ENCODE results near the gene FNDC3B. TPM values are rescaled to one million over a fixed set of nuclear protein-coding genes. Genes with fewer than 3 reads are reported as not detected.

FNDC3B gene
- total and polyA plus RNA-seq, 2 donors (not counting 3 experiments of a cell fraction or from before 2014, with no cell fraction given), result 91.6 to 295 TPM

- intact Hi-C loops (cut with micrococcal nuclease), result no loop called here
- DNase-seq (ENCODE audit: low read depth, low spot score), result no peak
- peaks cover 8% of the 10 kb centered on the region for H4K20me1 ChIP-seq (replicated peaks; ENCODE audit: control insufficient read depth, extremely low read depth, insufficient read depth, low read length)
- peaks cover 11 to 21% of the 10 kb centered on the region in 2 experiments for H3K36me3 ChIP-seq (ENCODE audit: control insufficient read depth in 2 of 2, extremely low read depth in 1 of 2, insufficient read depth in 2 of 2, low read length in 2 of 2)
- dilution Hi-C loops (cut with MboI; ENCODE audit: extremely low pct_ligation_motif_present, low sequenced_read_pairs), result no loop called here
- H3K27me3 ChIP-seq (ENCODE audit: control insufficient read depth in 2 of 2, insufficient read depth in 2 of 2, low read length in 2 of 2), result no peaks in the 10 kb centered on the region
- no peaks in the 10 kb centered on the region for H3K9me3 ChIP-seq (replicated peaks; ENCODE audit: control insufficient read depth, insufficient read depth, low read length)
- H3K4me1 ChIP-seq (ENCODE audit: control insufficient read depth, extremely low read depth, insufficient read depth, low read length), result no peaks in the 10 kb centered on the region
- H3K27ac ChIP-seq (ENCODE audit: insufficient read depth, low read depth, low read length), result no peak overlapping the region
- H3K79me2 ChIP-seq (ENCODE audit: control insufficient read depth, insufficient read depth, low read length), result peaks cover 69% of the 10 kb centered on the region
- ChIA-PET POLR2A (no interaction called here), CTCF (no interaction called here)
- no peak for FAIRE-seq
- H3K4me3 ChIP-seq (replicated peaks in 1 of 3; ENCODE audit: insufficient read depth in 1 of 3, low read depth in 1 of 3, low read length in 3 of 3), result no peak overlapping the region
- H3K9ac ChIP-seq (replicated peaks; ENCODE audit: extremely low read depth, insufficient read depth, low read length), result no peak overlapping the region
- no peak for TF ChIP-seq POLR2AphosphoS5 (IDR thresholded peaks at IDR 0.05; ENCODE audit: insufficient read depth, low read depth, low read length)
- TF ChIP-seq MAX (IDR thresholded peaks at IDR 0.05; ENCODE audit: insufficient read depth, insufficient read length), result no peak
- TF ChIP-seq GATA2 (IDR thresholded peaks at IDR 0.05; ENCODE audit: insufficient read depth, insufficient read length, low read depth, low read length), result no peak
- TF ChIP-seq FOS (IDR thresholded peaks at IDR 0.05; ENCODE audit: borderline replicate concordance, insufficient read depth, low read length), result no peak
- no peak for TF ChIP-seq EZH2 (IDR thresholded peaks at IDR 0.05; ENCODE audit: borderline replicate concordance, low read depth, low read length, severe bottlenecking)
- no peak for TF ChIP-seq MYC (IDR thresholded peaks at IDR 0.05; ENCODE audit: low read depth, low read length)
- TF ChIP-seq, protein P1, sequence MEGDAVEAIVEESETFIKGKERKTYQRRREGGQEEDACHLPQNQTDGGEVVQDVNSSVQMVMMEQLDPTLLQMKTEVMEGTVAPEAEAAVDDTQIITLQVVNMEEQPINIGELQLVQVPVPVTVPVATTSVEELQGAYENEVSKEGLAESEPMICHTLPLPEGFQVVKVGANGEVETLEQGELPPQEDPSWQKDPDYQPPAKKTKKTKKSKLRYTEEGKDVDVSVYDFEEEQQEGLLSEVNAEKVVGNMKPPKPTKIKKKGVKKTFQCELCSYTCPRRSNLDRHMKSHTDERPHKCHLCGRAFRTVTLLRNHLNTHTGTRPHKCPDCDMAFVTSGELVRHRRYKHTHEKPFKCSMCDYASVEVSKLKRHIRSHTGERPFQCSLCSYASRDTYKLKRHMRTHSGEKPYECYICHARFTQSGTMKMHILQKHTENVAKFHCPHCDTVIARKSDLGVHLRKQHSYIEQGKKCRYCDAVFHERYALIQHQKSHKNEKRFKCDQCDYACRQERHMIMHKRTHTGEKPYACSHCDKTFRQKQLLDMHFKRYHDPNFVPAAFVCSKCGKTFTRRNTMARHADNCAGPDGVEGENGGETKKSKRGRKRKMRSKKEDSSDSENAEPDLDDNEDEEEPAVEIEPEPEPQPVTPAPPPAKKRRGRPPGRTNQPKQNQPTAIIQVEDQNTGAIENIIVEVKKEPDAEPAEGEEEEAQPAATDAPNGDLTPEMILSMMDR (IDR thresholded peaks at IDR 0.05; ENCODE audit: extremely low read depth in 1 of 2, insufficient read depth in 1 of 2, low read depth in 1 of 2, low read length in 2 of 2), result no peak
- no peak for TF ChIP-seq JUN (IDR thresholded peaks at IDR 0.05; ENCODE audit: borderline replicate concordance, insufficient read depth, insufficient read length, low read depth)
- TF ChIP-seq POLR2A (IDR thresholded peaks at IDR 0.05; ENCODE audit: low read depth, low read length), result no peak
- BruUV-seq (replicated peaks), result no TSS peak
- H3K9me1 ChIP-seq (replicated peaks; ENCODE audit: control insufficient read depth, extremely low read depth, insufficient read depth, low read length), result no peaks in the 10 kb centered on the region
- H2AFZ ChIP-seq (ENCODE audit: low read depth, low read length), result no peak overlapping the region
- no peak overlapping the region for H3K4me2 ChIP-seq (ENCODE audit: insufficient read depth, low read length)
Observed at GRCh38 chr3:172231318-172231901, 192.0 kb downstream of the FNDC3B start.
